Neuronal stem cell (in vitro differentiated cells): ENCODE results near the gene RNF224.
A peak's percentile ranks its signal among the peaks of the same experiment; 100 is the strongest.

Source experiments
- DNase-seq: peaks from one replicate; pipeline ENCODE4 v3.0.0-alpha.2; 2013; ENCODE audit warnings: low spot score
- H2AFZ ChIP-seq: one replicate; pipeline ENCODE4 v1.6.1; 2013; ENCODE audit warnings: mild to moderate bottlenecking, low read length, inconsistent platforms
- H2AK5ac ChIP-seq: 2 replicates; pipeline ENCODE4 v1.6.1; 2013; ENCODE audit warnings: low read depth, mild to moderate bottlenecking, inconsistent platforms, low read length, moderate library complexity, mixed read lengths
- H2BK120ac ChIP-seq: 2 replicates; pipeline ENCODE4 v1.6.1; 2013; ENCODE audit warnings: low read depth, mild to moderate bottlenecking, inconsistent platforms, low read length, moderate library complexity, mixed read lengths
- H2BK12ac ChIP-seq: one replicate; pipeline ENCODE4 v1.6.1; 2013; ENCODE audit warnings: low read length, inconsistent platforms
- H2BK15ac ChIP-seq: 2 replicates; pipeline ENCODE4 v1.6.1; 2013; ENCODE audit warnings: mild to moderate bottlenecking, low read length, inconsistent platforms, mixed read lengths
- H2BK5ac ChIP-seq: one replicate; pipeline ENCODE4 v1.6.1; 2013; ENCODE audit warnings: inconsistent platforms, mild to moderate bottlenecking, low read length, moderate library complexity
- H3K14ac ChIP-seq: one replicate; pipeline ENCODE4 v1.6.1; 2013; ENCODE audit warnings: low read length, inconsistent platforms
- H3K18ac ChIP-seq: 2 replicates; pipeline ENCODE4 v1.6.1; 2013; ENCODE audit warnings: low read length, inconsistent platforms
- H3K23ac ChIP-seq: 2 replicates; pipeline ENCODE4 v1.6.1; 2013; ENCODE audit warnings: low read depth, mild to moderate bottlenecking, mixed read lengths, low read length, inconsistent platforms; ENCODE audit not compliant: poor library complexity
- H3K27ac ChIP-seq: replicated peaks from 3 replicates; pipeline ENCODE4 v1.5.1; 2013; ENCODE audit warnings: low read length, inconsistent platforms
- H3K27me3 ChIP-seq, 3 experiments: 2 replicates each; pipeline ENCODE4 v1.6.1; 2013; ENCODE audit warnings: low read length in 3 of 3, mild to moderate bottlenecking in 2 of 3, inconsistent platforms in 1 of 3, low read depth in 1 of 3, mixed read lengths in 1 of 3, moderate library complexity in 1 of 3; ENCODE audit not compliant: control insufficient read depth in 3 of 3, insufficient read depth in 3 of 3
- H3K36me3 ChIP-seq, 2 donors: replicated peaks in 1 of 2; 2 replicates each; pipeline ENCODE4 v1.6.1; 2013; ENCODE audit warnings: low read length in 2 of 2; ENCODE audit not compliant: control insufficient read depth in 2 of 2, insufficient read depth in 2 of 2
- H3K4ac ChIP-seq: 2 replicates; pipeline ENCODE4 v1.6.1; 2013; ENCODE audit warnings: inconsistent platforms, mild to moderate bottlenecking, low read length, moderate library complexity
- H3K4me1 ChIP-seq, 2 donors: 1 replicate in 1 of 2; 2 replicates in 1 of 2; pipeline ENCODE4 v1.6.1; 2013; ENCODE audit warnings: low read length in 2 of 2, low read depth in 1 of 2; ENCODE audit not compliant: control insufficient read depth in 2 of 2, insufficient read depth in 1 of 2
- H3K4me2 ChIP-seq: one replicate; pipeline ENCODE4 v1.6.1; 2013; ENCODE audit warnings: mild to moderate bottlenecking, low read length, inconsistent platforms; ENCODE audit not compliant: insufficient read depth, poor library complexity, severe bottlenecking
- H3K4me3 ChIP-seq, 2 donors: 2 replicates each; pipeline ENCODE4 v1.5.1; 2013; ENCODE audit warnings: low read length in 2 of 2, mild to moderate bottlenecking in 2 of 2, inconsistent platforms in 1 of 2, moderate library complexity in 1 of 2
- H3K79me1 ChIP-seq: one replicate; pipeline ENCODE4 v1.6.1; 2013; ENCODE audit warnings: low read depth, mild to moderate bottlenecking, inconsistent platforms, low read length, moderate library complexity
- H3K9ac ChIP-seq: one replicate; pipeline ENCODE4 v1.6.1; 2013; ENCODE audit warnings: mild to moderate bottlenecking, low read depth, low read length, inconsistent platforms; ENCODE audit not compliant: poor library complexity
- H3K9me3 ChIP-seq, 2 donors: replicated peaks in 1 of 2; 2 replicates each; pipeline versions ENCODE3 to v1.6.1; 2013; ENCODE audit warnings: low read length in 2 of 2, mild to moderate bottlenecking in 2 of 2, inconsistent platforms in 1 of 2, low read depth in 1 of 2, mixed read lengths in 1 of 2, moderate library complexity in 1 of 2; ENCODE audit not compliant: control insufficient read depth in 2 of 2, insufficient read depth in 1 of 2
- H4K8ac ChIP-seq: one replicate; pipeline ENCODE4 v1.6.1; 2013; ENCODE audit warnings: low read depth, mild to moderate bottlenecking, inconsistent platforms, low read length, moderate library complexity
- H4K91ac ChIP-seq: one replicate; pipeline ENCODE4 v1.6.1; 2013; ENCODE audit warnings: low read length, low read depth, mild to moderate bottlenecking, inconsistent platforms; ENCODE audit not compliant: poor library complexity
- WGBS, 2 donors: extraction: QIAGEN DNeasy Blood & Tissue Kit; methylation state at CpG; one replicate each; pipeline ENCODE4 v1.1.7; 2013; ENCODE audit warnings: missing lambda C conversion rate in 2 of 2, mixed read lengths in 1 of 2; ENCODE audit not compliant: insufficient read length in 2 of 2, insufficient replicate concordance in 1 of 2; ENCODE audit errors: extremely low coverage in 2 of 2; 5-methylcytosine and 5-hydroxymethylcytosine counted together

The RNF224 gene

DNA sequence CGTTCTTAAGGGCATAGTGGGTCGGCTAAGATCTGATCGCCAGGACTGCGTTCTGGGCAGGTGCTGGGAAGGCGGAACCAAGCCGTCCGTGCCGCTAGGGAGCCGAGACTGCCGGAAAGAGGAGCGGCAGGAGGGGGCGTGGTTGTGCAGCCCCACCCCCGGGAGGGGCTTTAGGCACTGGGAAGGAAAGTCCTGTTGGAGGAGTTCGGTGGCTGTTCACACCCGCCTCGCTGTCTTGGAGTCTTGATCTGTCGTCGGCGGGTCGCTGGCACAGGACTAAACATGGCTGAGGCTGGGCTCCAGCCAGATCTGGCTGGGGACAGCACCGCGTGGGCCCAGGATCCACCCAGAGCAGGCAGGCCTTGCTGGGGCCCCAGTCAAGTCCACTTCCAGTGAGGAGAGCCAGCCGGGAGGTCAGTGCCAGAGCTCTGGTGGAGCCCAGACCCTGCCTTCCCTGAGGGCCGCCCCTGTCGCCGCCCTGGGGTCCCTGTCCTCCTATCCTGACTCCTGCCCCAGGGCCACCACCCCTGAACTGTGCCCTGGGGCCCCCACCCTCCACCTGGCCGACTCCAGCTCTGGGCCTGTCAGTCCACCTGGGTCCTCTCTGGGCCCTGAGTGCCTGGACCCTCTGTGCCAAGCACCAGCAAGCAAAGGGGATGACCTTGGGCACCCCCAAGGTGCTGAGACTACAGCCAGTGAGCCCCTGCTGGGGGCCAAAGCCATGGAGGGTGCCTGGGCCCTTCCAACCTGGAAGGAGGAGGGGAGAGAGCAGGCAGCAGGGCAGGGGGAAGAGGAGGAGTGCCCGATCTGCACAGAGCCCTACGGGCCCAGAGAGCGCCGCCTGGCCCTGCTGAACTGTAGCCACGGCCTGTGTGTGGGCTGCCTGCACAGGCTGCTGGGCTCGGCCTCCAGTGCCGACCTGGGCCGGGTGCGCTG is 9.8 kb upstream of the RNF224 start:
- Histone ChIP-seq H2AK5ac (peak overlapping the region; percentile 56), H3K27ac (no peak overlapping the region), H3K4me2 (no peak overlapping the region), H3K4me3 (peak overlapping the region in 1 of 2 donors; percentile 40), H3K27me3 (peaks cover 0 to 5% (median 3%) of the 10 kb centered on the region in 3 experiments), H4K91ac (no peak overlapping the region), H3K9me3 (no peaks in the 10 kb centered on the region), H2BK15ac (no peak overlapping the region), H2BK5ac (no peak overlapping the region), H2BK120ac (no peak overlapping the region), H3K18ac (no peak overlapping the region), H3K4ac (no peak overlapping the region), H3K79me1 (peaks cover 18% of the 10 kb centered on the region), H2AFZ (no peak overlapping the region), H4K8ac (no peak overlapping the region), H3K4me1 (peaks cover 3 to 9% of the 10 kb centered on the region in 2 donors), H3K23ac (peak overlapping the region; percentile 80), H3K36me3 (peaks cover 17 to 36% of the 10 kb centered on the region in 2 donors), H3K14ac (no peak overlapping the region), H2BK12ac (peak overlapping the region; percentile 58), H3K9ac (no peak overlapping the region)
- no CpG with 5 or more reads among the region's 36 CpGs for WGBS, 2 donors
- no peak for DNase-seq

DNA sequence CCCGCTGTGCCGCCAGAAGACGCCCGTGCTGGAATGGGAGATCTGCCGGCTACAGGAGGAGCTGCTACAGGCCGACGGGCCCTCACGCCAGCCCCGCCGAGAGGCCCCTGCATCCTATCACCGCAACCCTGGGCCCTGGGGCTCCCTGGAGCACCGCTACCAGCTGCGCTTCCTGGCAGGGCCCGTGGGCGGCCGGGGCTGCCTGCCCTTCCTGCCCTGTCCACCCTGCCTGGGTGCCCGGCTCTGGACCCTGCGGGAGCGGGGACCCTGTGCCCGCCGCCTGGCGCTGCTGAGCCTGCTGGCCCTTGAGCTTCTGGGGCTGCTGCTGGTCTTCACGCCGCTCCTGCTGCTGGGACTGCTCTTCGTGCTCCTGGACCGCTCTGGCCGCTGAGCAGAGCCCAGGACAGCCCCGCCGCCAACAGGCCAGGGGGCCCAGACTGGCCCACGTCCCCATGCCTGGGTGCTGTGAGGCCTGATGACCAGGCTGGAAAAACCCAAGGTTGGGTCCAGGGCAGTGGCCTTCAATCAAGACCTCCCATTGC is 9.0 kb upstream of the RNF224 start:
- Histone ChIP-seq H2BK5ac (no peak overlapping the region), H3K23ac (peak overlapping the region; percentile 80), H3K79me1 (peaks cover 15% of the 10 kb centered on the region), H4K91ac (no peak overlapping the region), H3K27me3 (peaks cover 0 to 10% (median 3%) of the 10 kb centered on the region in 3 experiments), H2AK5ac (no peak overlapping the region), H2BK12ac (no peak overlapping the region), H3K9me3 (no peaks in the 10 kb centered on the region), H3K9ac (peak overlapping the region; percentile 21), H4K8ac (peak overlapping the region; percentile 65), H2BK15ac (no peak overlapping the region), H3K4me1 (peaks cover 8 to 15% of the 10 kb centered on the region in 2 donors), H3K18ac (no peak overlapping the region), H2BK120ac (no peak overlapping the region), H3K4ac (no peak overlapping the region), H2AFZ (no peak overlapping the region), H3K36me3 (peaks cover 11 to 30% of the 10 kb centered on the region in 2 donors), H3K27ac (no peak overlapping the region), H3K4me3 (no peak overlapping the region), H3K4me2 (no peak overlapping the region), H3K14ac (no peak overlapping the region)
- DNase-seq: no peak
- WGBS, 2 donors: no CpG with 5 or more reads among the region's 30 CpGs

DNA sequence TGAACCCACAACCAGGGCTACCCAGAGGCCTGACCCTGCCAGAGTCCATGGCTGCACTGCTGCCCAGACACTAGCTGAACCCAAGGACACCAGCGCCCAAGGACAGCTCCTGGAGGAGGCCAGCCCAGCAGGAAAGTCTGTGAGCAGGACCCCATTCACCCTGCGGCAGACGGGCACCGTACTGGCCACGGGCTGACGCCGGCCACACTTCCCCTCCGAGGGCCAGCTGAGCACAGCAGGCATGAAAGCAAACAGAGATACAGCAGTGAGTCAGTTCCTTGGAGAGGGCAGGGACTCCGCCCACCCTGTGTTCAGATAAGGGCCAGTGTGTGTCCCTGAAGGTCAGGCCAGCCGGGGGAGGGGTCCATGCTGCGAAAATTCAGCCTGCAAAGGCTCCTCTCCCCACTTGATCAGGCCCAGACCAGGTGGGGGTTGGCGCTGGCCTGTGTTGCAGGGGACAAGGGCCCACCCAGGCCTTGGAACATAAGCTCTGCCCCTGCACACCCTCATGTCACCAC is 8.5 kb upstream of the RNF224 start:
- no CpG with 5 or more reads among the region's 12 CpGs for WGBS, 2 donors
- no peak overlapping the region for H4K91ac ChIP-seq
- H3K4me3 ChIP-seq: no peak overlapping the region
- H3K4me2 ChIP-seq: no peak overlapping the region
- peaks cover 9 to 26% of the 10 kb centered on the region in 2 donors for H3K36me3 ChIP-seq
- H2AFZ ChIP-seq: no peak overlapping the region
- H3K27me3 ChIP-seq: peaks cover 0 to 10% (median 3%) of the 10 kb centered on the region in 3 experiments
- H2BK120ac ChIP-seq: no peak overlapping the region
- peaks cover 15% of the 10 kb centered on the region for H3K79me1 ChIP-seq
- H3K23ac ChIP-seq: peak overlapping the region; percentile 80
- H3K18ac ChIP-seq: peak overlapping the region; percentile 11
- no peak overlapping the region for H2BK5ac ChIP-seq
- no peak overlapping the region for H2BK15ac ChIP-seq
- peak overlapping the region; percentile 65 for H4K8ac ChIP-seq
- H3K14ac ChIP-seq: no peak overlapping the region
- no peak overlapping the region for H3K27ac ChIP-seq
- H3K4me1 ChIP-seq: peaks cover 9 to 15% of the 10 kb centered on the region in 2 donors
- peak overlapping the region; percentile 60 for H3K9ac ChIP-seq
- no peak overlapping the region for H2BK12ac ChIP-seq
- H3K9me3 ChIP-seq: no peaks in the 10 kb centered on the region
- no peak overlapping the region for H2AK5ac ChIP-seq
- DNase-seq: no peak
- no peak overlapping the region for H3K4ac ChIP-seq
